Psoas muscle (tissue), 8 donors: ENCODE data around the gene LMF1. TPM values are rescaled to one million over a fixed set of nuclear protein-coding genes. Genes with fewer than 3 reads are reported as not detected.

ENCODE experiments used
- ATAC-seq, 4 donors: fragments of 200-7000 bp; cut with Tn5 transposase; one replicate each; pipeline ENCODE4 v1.9.1; 2020; ENCODE audit warnings: moderate library complexity in 3 of 4, mild to moderate bottlenecking in 2 of 4
- DNase-seq, 2 donors: peaks; one replicate each; pipeline ENCODE4 v3.0.0-alpha.2; 2020
- H3K27ac ChIP-seq: fragments of 200-600 bp; one replicate; pipeline ENCODE4 v1.8.0; 2022
- H3K27me3 ChIP-seq, 3 donors: fragments of 200-600 bp in 1 of 3; one replicate each; pipeline versions ENCODE4 v1.6.1 to v1.8.0; 2013 to 2022; ENCODE audit warnings: low read length in 2 of 3, mild to moderate bottlenecking in 2 of 3, moderate library complexity in 1 of 3; ENCODE audit not compliant: insufficient read depth in 3 of 3
- H3K36me3 ChIP-seq, 2 donors: fragments of 200-600 bp in 1 of 2; one replicate each; pipeline versions ENCODE4 v1.6.1 to v1.8.0; 2013 to 2022; ENCODE audit warnings: low read depth in 1 of 2, mild to moderate bottlenecking in 1 of 2, moderate library complexity in 1 of 2; ENCODE audit not compliant: insufficient read depth in 1 of 2
- H3K4me1 ChIP-seq: fragments of 200-600 bp; one replicate; pipeline ENCODE4 v1.8.0; 2022
- H3K4me3 ChIP-seq: fragments of 200-600 bp; one replicate; pipeline ENCODE4 v1.8.0; 2022; ENCODE audit warnings: mild to moderate bottlenecking
- H3K9me3 ChIP-seq: fragments of 200-600 bp; one replicate; pipeline ENCODE4 v1.8.0; 2022
- WGBS, 3 donors: extraction: QIAGEN DNeasy Blood & Tissue Kit; methylation state at CpG; one replicate each; pipeline versions ENCODE4 v1.1.6 to v1.1.7; 2013; 5-methylcytosine and 5-hydroxymethylcytosine counted together
- intact Hi-C, 2 donors: fragments of 100-400 bp; cut with DNase I; formaldehyde crosslinking; loops; one replicate each; pipeline versions ENCODE4 v1.11.0 to v1.14.2; 2022
- polyA plus RNA-seq, 3 donors: library from polyadenylated mRNA; stranded (reverse); fragments of 200-250 nt; gene quantifications; one replicate each; pipeline ENCODE4 v1.2.3, GENCODE V29; 2013
- total RNA-seq, 4 donors: library from RNA; stranded (reverse); fragmentation: NEBNext Ultra II Directional in 2 of 4; extraction: Animal tissue kit (Norgen Biotek cat#: 25700) in 2 of 4; gene quantifications; one replicate each; pipeline versions ENCODE4 v1.2.1 to v1.2.4, GENCODE V29; 2021 to 2023
- TF ChIP-seq, protein P1 (sequence below): fragments of 200-600 bp; IDR thresholded peaks from one replicate; pipeline ENCODE4 v1.8.0; 2022; ENCODE audit warnings: antibody characterized with exemption
- donor health status: healthy with polysubstance abuse.
- donor health status: DM: no; HTN: no; CAD: no; lungs with moderate emphysema.
- donor health status: Bipolar disorder and iron deficiency.
- donor health status: healthy.
- donor health status: DM: yes; HTN: yes; CAD: no.
- donor health status: DM: no; HTN: no; CAD: no.
- donor health status: DM: no; HTN: no; CAD: no.
- donor health status: DM: yes; HTN: yes; CAD: no.

The LMF1 gene
- total and polyA plus RNA-seq, 7 donors, result 1.9 to 9.0 (median 4.0) TPM

DNA sequence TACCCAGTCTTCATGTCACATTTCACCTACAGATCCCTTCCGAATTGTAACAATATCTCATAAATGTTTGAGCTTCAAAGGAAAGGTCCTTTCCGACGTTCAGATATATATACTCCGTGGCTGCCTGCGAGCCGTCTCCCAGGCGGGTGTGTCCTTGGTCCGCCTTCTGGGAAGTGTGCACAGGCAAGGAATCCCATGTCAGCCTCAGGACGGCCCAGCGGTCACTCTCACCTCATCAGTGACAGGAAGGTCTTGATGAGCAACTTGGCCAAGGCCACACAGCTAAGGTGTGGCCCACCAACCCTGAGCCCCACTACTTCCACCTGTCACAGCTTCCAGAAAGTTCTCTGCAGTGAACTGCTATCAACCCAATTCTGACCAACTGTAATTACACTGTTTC, 4.3 kb downstream of the LMF1 start:
- no peak overlapping the region for H3K4me3 ChIP-seq
- ATAC-seq (no peak), DNase-seq (no peak)
- WGBS, 3 donors, result 97% methylated on average over 10 of the region's 10 CpGs
- H3K4me1 ChIP-seq, result peaks cover 12% of the 10 kb centered on the region
- peaks cover 0 to 22% of the 10 kb centered on the region in 2 donors for H3K36me3 ChIP-seq
- no peaks in the 10 kb centered on the region for H3K9me3 ChIP-seq
- H3K27ac ChIP-seq, result no peak overlapping the region
- TF ChIP-seq, protein P1, sequence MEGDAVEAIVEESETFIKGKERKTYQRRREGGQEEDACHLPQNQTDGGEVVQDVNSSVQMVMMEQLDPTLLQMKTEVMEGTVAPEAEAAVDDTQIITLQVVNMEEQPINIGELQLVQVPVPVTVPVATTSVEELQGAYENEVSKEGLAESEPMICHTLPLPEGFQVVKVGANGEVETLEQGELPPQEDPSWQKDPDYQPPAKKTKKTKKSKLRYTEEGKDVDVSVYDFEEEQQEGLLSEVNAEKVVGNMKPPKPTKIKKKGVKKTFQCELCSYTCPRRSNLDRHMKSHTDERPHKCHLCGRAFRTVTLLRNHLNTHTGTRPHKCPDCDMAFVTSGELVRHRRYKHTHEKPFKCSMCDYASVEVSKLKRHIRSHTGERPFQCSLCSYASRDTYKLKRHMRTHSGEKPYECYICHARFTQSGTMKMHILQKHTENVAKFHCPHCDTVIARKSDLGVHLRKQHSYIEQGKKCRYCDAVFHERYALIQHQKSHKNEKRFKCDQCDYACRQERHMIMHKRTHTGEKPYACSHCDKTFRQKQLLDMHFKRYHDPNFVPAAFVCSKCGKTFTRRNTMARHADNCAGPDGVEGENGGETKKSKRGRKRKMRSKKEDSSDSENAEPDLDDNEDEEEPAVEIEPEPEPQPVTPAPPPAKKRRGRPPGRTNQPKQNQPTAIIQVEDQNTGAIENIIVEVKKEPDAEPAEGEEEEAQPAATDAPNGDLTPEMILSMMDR, result no peak
- no peaks in the 10 kb centered on the region for H3K27me3 ChIP-seq
- intact Hi-C loops, result loop anchor here in 1 of 2 donors (10.0 kb wide), 1 partner anchor 58 kb away; no protein-coding TSS in a partner anchor

DNA sequence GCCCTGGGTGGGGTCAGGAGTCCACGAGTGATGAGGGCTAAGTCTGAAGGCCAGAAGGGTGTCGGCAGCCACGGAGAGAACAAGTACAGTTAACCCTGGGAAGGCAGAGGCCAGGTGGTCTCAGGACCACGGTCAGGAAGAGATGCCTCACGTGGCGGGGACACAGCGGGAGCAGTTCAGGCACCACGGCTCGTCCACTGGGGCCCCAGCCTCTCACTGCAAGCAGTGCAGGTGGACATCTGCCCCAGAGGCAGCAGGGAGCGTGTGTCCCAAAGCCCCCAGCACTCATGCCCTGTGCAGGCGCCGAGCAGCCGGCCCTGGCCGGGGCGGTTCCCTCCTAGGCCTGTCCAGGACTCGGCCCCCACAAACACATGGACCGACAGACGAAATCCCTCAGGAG, 4.7 kb downstream of the LMF1 start:
- H3K9me3 ChIP-seq, result no peaks in the 10 kb centered on the region
- H3K4me3 ChIP-seq, result no peak overlapping the region
- peaks cover 12% of the 10 kb centered on the region for H3K4me1 ChIP-seq
- no peak for ATAC-seq
- intact Hi-C loops, result loop anchor here in 1 of 2 donors (10.0 kb wide), 1 partner anchor 59 kb away; no protein-coding TSS in a partner anchor
- TF ChIP-seq, protein P1, result no peak
- no peak overlapping the region for H3K27ac ChIP-seq
- H3K27me3 ChIP-seq, result no peaks in the 10 kb centered on the region
- WGBS, 3 donors, result 96 to 98% (median 97%) methylated on average over 18 of the region's 18 CpGs
- DNase-seq, result no peak
- peaks cover 0 to 22% of the 10 kb centered on the region in 2 donors for H3K36me3 ChIP-seq

DNA sequence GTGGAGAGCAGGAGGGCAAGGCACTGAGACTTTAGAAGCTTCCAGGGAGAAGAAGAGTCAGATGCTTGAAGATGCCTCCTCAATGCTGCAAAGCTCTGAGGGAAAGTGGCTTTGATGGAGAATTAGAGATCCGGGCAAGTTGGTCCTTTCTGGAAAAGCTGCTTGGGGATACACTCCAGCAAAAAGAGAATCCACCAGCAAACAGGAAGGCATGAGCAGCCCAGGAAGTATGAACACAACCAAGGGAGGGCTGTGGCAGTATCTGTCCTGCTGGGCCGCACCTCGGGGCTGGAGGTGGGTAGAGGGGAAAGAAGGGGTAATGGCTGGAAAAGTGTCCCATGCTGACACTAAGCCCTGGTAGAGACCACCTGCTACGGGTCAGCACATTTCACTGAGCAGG, 5.3 kb downstream of the LMF1 start:
- Histone ChIP-seq H3K4me1 (peaks cover 12% of the 10 kb centered on the region), H3K27me3 (no peaks in the 10 kb centered on the region), H3K4me3 (no peak overlapping the region), H3K36me3 (peaks cover 0 to 22% of the 10 kb centered on the region in 2 donors), H3K27ac (no peak overlapping the region), H3K9me3 (no peaks in the 10 kb centered on the region)
- WGBS, 3 donors, result 89 to 99% (median 97%) methylated on average over 4 of the region's 4 CpGs
- ATAC-seq (no peak), DNase-seq (no peak)
- TF ChIP-seq, protein P1, result no peak
- intact Hi-C loops, result loop anchor here in 1 of 2 donors (10.0 kb wide), 1 partner anchor 59 kb away; no protein-coding TSS in a partner anchor

DNA sequence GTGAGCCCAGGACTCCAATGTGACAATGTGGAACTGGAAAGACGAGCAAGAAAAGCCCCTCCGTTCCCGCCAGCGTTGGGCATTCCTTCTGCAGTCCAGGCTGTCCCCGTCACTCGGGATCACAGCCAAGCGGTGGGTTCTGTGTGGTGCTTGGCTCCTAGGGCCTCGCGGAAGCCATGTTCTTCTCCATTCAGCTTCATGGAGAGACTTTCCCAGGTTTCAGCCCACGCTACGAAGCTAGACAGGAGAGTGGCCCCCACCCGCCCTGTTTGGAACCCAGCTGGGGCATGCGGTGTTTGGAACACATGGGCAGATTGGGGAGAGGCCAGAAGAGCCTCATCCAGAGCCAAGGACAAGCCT, 5.8 kb downstream of the LMF1 start:
- Histone ChIP-seq H3K27ac (no peak overlapping the region), H3K9me3 (no peaks in the 10 kb centered on the region), H3K36me3 (peaks cover 0 to 22% of the 10 kb centered on the region in 2 donors), H3K4me3 (peak overlapping the region; percentile 18), H3K27me3 (no peaks in the 10 kb centered on the region), H3K4me1 (peaks cover 12% of the 10 kb centered on the region)
- no peak for DNase-seq
- ATAC-seq, result no peak
- intact Hi-C loops, result loop anchor here in 1 of 2 donors (10.0 kb wide), 1 partner anchor 60 kb away; no protein-coding TSS in a partner anchor
- TF ChIP-seq, protein P1, result no peak
- WGBS, 3 donors, result 64 to 75% (median 68%) methylated on average over 13 of the region's 13 CpGs
